Measurements from ENCODE around the gene KLHDC10.

- TF ChIP-seq FOXA1 (IDR thresholded peaks at IDR 0.05) (no peak), FOXA1 (CRISPR knock-in tag; IDR thresholded peaks at IDR 0.05) (no peak), ZNF407 (CRISPR knock-in tag; IDR thresholded peaks at IDR 0.05; ENCODE audit: not compliant biosample characterization) (no peak), U2AF1 (optimal IDR thresholded peaks at IDR 0.05; ENCODE audit: low read depth, low read length) (no peak), POLR2A (IDR thresholded peaks at IDR 0.05; ENCODE audit: insufficient read depth in 1 of 2, low read depth in 2 of 2, low read length in 2 of 2) (no peak)
Observed at GRCh38 chr7:130032698-130033097, 37.6 kb upstream of the KLHDC10 start.
